GM06990 (cell line): ENCODE data around the gene PODNL1.
A peak's percentile ranks its signal among the peaks of the same experiment; 100 is the strongest.

ENCODE experiments used
- DNase-seq: peaks from one replicate; pipeline ENCODE4 v3.0.0-alpha.2; 2011; ENCODE audit not compliant: insufficient read length; ENCODE audit errors: extremely low read depth
- H3K27me3 ChIP-seq: replicated peaks from 2 replicates; pipeline ENCODE4 v1.6.0; 2011; ENCODE audit warnings: low read length; ENCODE audit not compliant: control insufficient read depth, insufficient read depth
- H3K36me3 ChIP-seq: 2 replicates; pipeline ENCODE4 v1.5.1; 2011; ENCODE audit warnings: low read length; ENCODE audit not compliant: control insufficient read depth, insufficient read depth
- H3K4me3 ChIP-seq: replicated peaks from 2 replicates; pipeline ENCODE4 v1.5.1; 2011; ENCODE audit warnings: low read depth, mild to moderate bottlenecking, control low read depth, low read length
- CTCF ChIP-seq: IDR thresholded peaks from 2 replicates; pipeline ENCODE4 v1.5.1; 2011; ENCODE audit warnings: low read length, control low read depth, mild to moderate bottlenecking, inconsistent platforms; ENCODE audit not compliant: insufficient read depth, poor library complexity, severe bottlenecking

The PODNL1 gene

DNA sequence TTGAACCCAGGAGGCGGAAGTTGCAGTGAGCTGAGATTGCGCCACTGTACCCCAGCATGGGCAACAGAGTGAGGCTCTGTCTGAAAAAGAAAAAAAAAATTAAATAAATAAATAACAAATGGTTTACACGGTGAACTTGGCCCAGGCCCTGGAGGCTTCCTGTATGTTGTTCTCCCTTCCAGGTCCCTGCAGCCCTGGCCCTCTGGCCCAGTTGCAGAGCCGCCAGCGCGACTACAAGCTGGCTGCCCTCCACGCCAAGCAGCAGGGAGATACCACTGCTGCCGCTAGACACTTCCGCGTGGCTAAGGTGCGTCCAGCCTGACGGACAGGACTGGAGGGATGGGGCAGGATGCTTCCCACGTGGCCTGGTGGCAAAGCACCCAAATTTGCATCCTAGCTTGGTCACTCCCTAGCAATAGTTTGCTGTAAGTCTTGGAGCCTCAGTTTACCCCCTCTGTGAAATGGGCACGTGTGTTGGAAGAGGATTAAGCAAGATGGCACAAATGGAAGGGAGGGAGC, 20.3 kb downstream of the PODNL1 start:
- H3K27me3 ChIP-seq: no peaks in the 10 kb centered on the region
- H3K36me3 ChIP-seq: peaks cover 22% of the 10 kb centered on the region
- H3K4me3 ChIP-seq: no peak overlapping the region
- TF ChIP-seq CTCF: no peak
- DNase-seq: no peak

DNA sequence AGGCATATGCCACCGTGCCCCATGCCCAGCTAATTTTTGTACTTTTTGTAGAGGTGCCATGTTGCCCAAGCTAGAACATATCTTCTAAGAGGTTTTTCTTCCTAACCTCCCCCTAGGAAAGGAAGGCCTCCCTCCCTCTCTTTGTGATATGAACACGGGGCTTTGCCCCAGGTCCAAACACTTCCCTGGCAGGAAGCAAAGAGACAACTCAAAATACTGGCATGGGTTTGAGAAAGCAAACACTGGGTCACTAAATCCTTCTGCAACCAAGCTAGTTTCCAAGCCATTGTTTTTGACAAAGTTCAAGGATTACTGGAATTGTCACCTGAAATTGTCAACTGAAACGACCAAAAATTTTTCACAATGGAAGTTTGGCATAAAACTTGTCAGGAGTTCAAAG, 23.4 kb downstream of the PODNL1 start:
- H3K36me3 ChIP-seq: peaks cover 14% of the 10 kb centered on the region
- TF ChIP-seq CTCF: no peak
- no peak for DNase-seq
- H3K4me3 ChIP-seq: no peak overlapping the region
- H3K27me3 ChIP-seq: no peaks in the 10 kb centered on the region

DNA sequence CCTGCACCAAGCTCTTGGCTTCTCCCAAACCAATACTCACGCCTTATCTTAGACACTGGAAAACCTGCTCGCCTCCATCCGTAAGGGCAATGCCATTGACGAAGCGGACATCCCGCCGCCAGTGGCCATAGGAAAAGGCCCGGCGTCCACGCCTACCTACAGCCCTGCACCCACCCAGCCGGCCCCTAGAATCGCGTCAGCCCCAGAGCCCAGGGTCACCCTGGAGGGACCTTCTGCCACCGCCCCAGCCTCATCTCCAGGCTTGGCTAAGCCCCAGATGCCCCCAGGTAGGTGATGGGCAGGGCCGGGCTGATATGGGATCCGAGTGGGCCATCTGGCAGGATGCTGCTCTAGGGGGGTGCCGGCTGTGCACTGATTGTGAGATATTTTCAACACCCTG, 24.9 kb downstream of the PODNL1 start:
- no peak for DNase-seq
- H3K4me3 ChIP-seq: no peak overlapping the region
- TF ChIP-seq CTCF: no peak
- peaks cover 13% of the 10 kb centered on the region for H3K36me3 ChIP-seq
- H3K27me3 ChIP-seq: no peaks in the 10 kb centered on the region

DNA sequence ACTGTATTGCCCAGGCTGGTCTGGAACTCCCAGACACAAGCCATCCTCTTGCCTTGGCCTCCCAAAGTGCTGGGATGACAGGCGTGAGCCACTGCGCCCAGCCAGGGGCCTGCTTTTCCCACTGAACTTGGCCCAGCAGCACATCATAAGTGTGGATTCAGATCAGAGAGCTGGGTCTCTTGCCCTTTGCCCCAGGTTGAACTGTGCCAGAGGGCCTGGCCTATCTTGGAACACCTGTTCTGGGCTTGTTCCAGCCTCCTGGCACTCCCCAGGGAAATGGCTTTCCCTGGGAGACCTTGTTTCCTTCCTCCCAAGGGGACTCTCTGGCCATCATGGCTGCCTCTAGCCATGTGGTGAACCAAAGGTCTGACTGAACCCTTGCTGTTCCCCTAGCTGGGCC, 28.8 kb downstream of the PODNL1 start:
- Histone ChIP-seq H3K4me3 (no peak overlapping the region), H3K27me3 (no peaks in the 10 kb centered on the region), H3K36me3 (peaks cover 8% of the 10 kb centered on the region; the same call in 1 of the 2 replicates)
- no peak for DNase-seq
- TF ChIP-seq CTCF: no peak

DNA sequence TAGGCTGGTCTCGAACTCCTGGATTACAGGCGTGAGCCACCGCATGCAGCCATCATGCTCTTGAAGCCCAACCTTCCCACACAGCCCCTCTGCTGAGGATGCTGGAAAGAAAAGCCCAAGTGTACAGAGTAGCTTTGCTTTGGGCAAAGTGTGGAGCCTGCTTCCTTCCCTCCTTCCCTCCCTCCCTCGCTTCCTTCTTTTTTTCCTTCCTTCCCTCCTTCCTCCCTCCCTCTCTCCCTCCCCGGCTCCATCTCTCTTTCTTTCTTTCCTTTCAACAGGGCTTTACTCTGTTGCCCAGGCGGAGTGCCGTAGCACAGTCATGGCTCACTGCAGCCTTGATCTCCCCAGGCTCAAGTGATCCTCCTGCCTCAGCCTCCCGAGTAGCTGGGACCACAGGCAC, 29.5 kb downstream of the PODNL1 start:
- no peak for DNase-seq
- TF ChIP-seq CTCF: no peak

DNA sequence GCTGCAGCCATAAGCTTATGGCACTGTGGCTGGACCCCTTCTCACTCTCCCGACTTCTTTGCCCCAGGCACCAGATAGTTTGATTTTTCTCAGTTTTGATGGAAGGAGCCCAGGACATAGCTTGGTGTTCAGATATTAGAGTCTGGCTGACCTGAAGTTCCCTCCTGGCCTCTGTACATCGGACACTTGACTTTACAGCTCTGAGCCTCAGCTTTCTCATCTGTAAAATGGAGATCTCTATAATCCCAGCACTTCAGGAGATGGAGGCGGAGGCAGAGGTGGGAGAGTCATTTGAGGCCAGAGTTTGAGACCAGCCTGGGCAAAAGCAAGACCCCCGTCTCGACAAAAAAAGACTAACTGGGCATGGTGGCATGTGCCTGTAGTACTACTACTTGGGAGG, 31.3 kb downstream of the PODNL1 start:
- Histone ChIP-seq H3K4me3 (peak overlapping the region; percentile 83), H3K36me3 (no peaks in the 10 kb centered on the region; the same call in 1 of the 2 replicates), H3K27me3 (no peaks in the 10 kb centered on the region)
- TF ChIP-seq CTCF: no peak
- no peak for DNase-seq

More for the DNA sequence above, 29.5 kb downstream of the PODNL1 start:
- Histone ChIP-seq H3K4me3 (no peak overlapping the region), H3K36me3 (peaks cover 8% of the 10 kb centered on the region; the same call in 1 of the 2 replicates), H3K27me3 (no peaks in the 10 kb centered on the region)
